PFSK-1 (cell line): ENCODE measurements around the gene MIER3.

Experiments
- POLR2AphosphoS5 ChIP-seq: IDR thresholded peaks from 2 replicates; pipeline ENCODE4 v1.6.1; 2012; ENCODE audit warnings: low read depth, mild to moderate bottlenecking, control low read depth, low read length, moderate library complexity
- REST ChIP-seq, 2 experiments: IDR thresholded peaks; 2 replicates each; pipeline versions ENCODE4 v1.6.1 to v1.8.0; 2011 to 2012; ENCODE audit warnings: low read depth in 2 of 2, low read length in 2 of 2, control low read depth in 1 of 2, inconsistent platforms in 1 of 2, mild to moderate bottlenecking in 1 of 2, moderate library complexity in 1 of 2; ENCODE audit not compliant: insufficient read depth in 1 of 2
- SIN3A ChIP-seq: IDR thresholded peaks from 2 replicates; pipeline ENCODE4 v1.6.1; 2012; ENCODE audit warnings: mild to moderate bottlenecking, low read length, moderate library complexity, borderline replicate concordance; ENCODE audit not compliant: insufficient read depth

- TF ChIP-seq POLR2AphosphoS5 (no peak), REST (IDR thresholded peaks at IDR 0.05; ENCODE audit: insufficient read depth in 1 of 2, low read depth in 2 of 2, low read length in 2 of 2) (no peak), SIN3A (no peak)
These were observed 35.2 kb upstream of the MIER3 start for GRCh38 chr5:56987171-56987570.
